Endothelial cell of umbilical vein (primary cell): Measurements from ENCODE around the gene CTDP1. TPM values are rescaled to one million over a fixed set of nuclear protein-coding genes. Genes with fewer than 3 reads are reported as not detected.

Experiments used
- BruUV-seq: library from RNA; stranded (reverse); fragments of 400-500 nt; replicated peaks from 2 replicates; lab custom pipeline; 2021; lab: Mats Ljungman, UMichigan
- CTCF ChIA-PET: fragments of 300-600, 350-600 bp; sonication (Branson Sonifier 250); formaldehyde crosslinking; loops from one replicate; lab custom pipeline; 2021; ENCODE audit warnings: antibody characterized with exemption, inconsistent platforms; lab: Charles Lee
- POLR2A ChIA-PET: fragments of 300-600, 350-600 bp; sonication (Branson Sonifier 250); formaldehyde crosslinking; loops from one replicate; lab custom pipeline; 2021; ENCODE audit warnings: antibody characterized with exemption, inconsistent platforms; lab: Charles Lee
- DNase-seq: peaks from one replicate; pipeline ENCODE4 v3.0.0-alpha.2; 2011; ENCODE audit warnings: low read depth, low spot score
- FAIRE-seq: peaks from 2 replicates; lab custom pipeline; 2011; peaks lifted over from hg19 to GRCh38; lab: Jason Lieb, UNC
- H2AFZ ChIP-seq: 2 replicates; pipeline ENCODE4 v1.6.0; 2012; ENCODE audit warnings: low read depth, low read length, control low read depth, inconsistent platforms
- H3K27ac ChIP-seq: 2 replicates; pipeline ENCODE4 v1.5.1; 2011; ENCODE audit warnings: low read depth, mild to moderate bottlenecking, control low read depth, low read length, moderate library complexity; ENCODE audit not compliant: insufficient read depth
- H3K27me3 ChIP-seq, 2 experiments: 2 replicates each; pipeline versions ENCODE4 v1.6.0 to v1.6.1; 2011; ENCODE audit warnings: low read length in 2 of 2, mixed read lengths in 1 of 2; ENCODE audit not compliant: control insufficient read depth in 2 of 2, insufficient read depth in 2 of 2
- H3K36me3 ChIP-seq, 2 experiments: 2 replicates in 1 of 2; 3 replicates in 1 of 2; pipeline ENCODE4 v1.5.1; 2011; ENCODE audit warnings: low read length in 2 of 2, mild to moderate bottlenecking in 1 of 2, moderate library complexity in 1 of 2; ENCODE audit not compliant: control insufficient read depth in 2 of 2, insufficient read depth in 2 of 2; ENCODE audit errors: extremely low read depth in 1 of 2
- H3K4me1 ChIP-seq: 3 replicates; pipeline ENCODE4 v1.5.1; 2011; ENCODE audit warnings: mild to moderate bottlenecking, low read length; ENCODE audit not compliant: control insufficient read depth, insufficient read depth; ENCODE audit errors: extremely low read depth
- H3K4me2 ChIP-seq: 2 replicates; pipeline ENCODE4 v1.6.1; 2011; ENCODE audit warnings: low read length, control low read depth, mixed read lengths; ENCODE audit not compliant: insufficient read depth
- H3K4me3 ChIP-seq, 3 experiments: fragments of 200-600 bp in 1 of 3; sonication (generic), shearing (Covaris generic) in 1 of 3; replicated peaks in 1 of 3; 2 replicates each; pipeline ENCODE4 v1.5.1; 2011 to 2016; ENCODE audit warnings: control low read depth in 3 of 3, low read length in 3 of 3, mild to moderate bottlenecking in 2 of 3, inconsistent platforms in 1 of 3, low read depth in 1 of 3, moderate library complexity in 1 of 3; ENCODE audit not compliant: insufficient read depth in 1 of 3
- H3K79me2 ChIP-seq: 2 replicates; pipeline ENCODE4 v1.6.0; 2012; ENCODE audit warnings: low read length, inconsistent platforms; ENCODE audit not compliant: control insufficient read depth, insufficient read depth
- H3K9ac ChIP-seq: replicated peaks from 2 replicates; pipeline ENCODE3; 2011; ENCODE audit warnings: low read length, control low read depth; ENCODE audit not compliant: insufficient read depth; ENCODE audit errors: extremely low read depth
- H3K9me1 ChIP-seq: replicated peaks from 3 replicates; pipeline ENCODE4 v1.6.0; 2011; ENCODE audit warnings: mild to moderate bottlenecking, low read length; ENCODE audit not compliant: control insufficient read depth, insufficient read depth; ENCODE audit errors: extremely low read depth
- H3K9me3 ChIP-seq: replicated peaks from 2 replicates; pipeline ENCODE4 v1.5.1; 2012; ENCODE audit warnings: low read length, inconsistent platforms; ENCODE audit not compliant: control insufficient read depth, insufficient read depth
- H4K20me1 ChIP-seq: replicated peaks from 2 replicates; pipeline ENCODE3; 2011; ENCODE audit warnings: mild to moderate bottlenecking, low read length; ENCODE audit not compliant: control insufficient read depth, insufficient read depth; ENCODE audit errors: extremely low read depth
- EZH2 ChIP-seq: IDR thresholded peaks from 2 replicates; pipeline ENCODE4 v1.6.1; 2012; ENCODE audit warnings: borderline replicate concordance, low read depth, mild to moderate bottlenecking, moderate library complexity, low read length, inconsistent platforms; ENCODE audit not compliant: severe bottlenecking
- FOS ChIP-seq: IDR thresholded peaks from 2 replicates; pipeline ENCODE4 v1.6.1; 2011; ENCODE audit warnings: mild to moderate bottlenecking, low read length, moderate library complexity, borderline replicate concordance; ENCODE audit not compliant: insufficient read depth
- GATA2 ChIP-seq: IDR thresholded peaks from 2 replicates; pipeline ENCODE4 v1.7.0; 2011; ENCODE audit warnings: low read depth, mild to moderate bottlenecking, moderate library complexity, mixed read lengths, low read length; ENCODE audit not compliant: insufficient read length, insufficient read depth
- JUN ChIP-seq: IDR thresholded peaks from 2 replicates; pipeline ENCODE4 v1.6.1; 2011; ENCODE audit warnings: borderline replicate concordance, low read depth; ENCODE audit not compliant: insufficient read length, insufficient read depth
- MYC ChIP-seq: IDR thresholded peaks from one replicate; pipeline ENCODE4 v1.6.1; 2011; ENCODE audit warnings: mild to moderate bottlenecking, low read depth, low read length
- POLR2A ChIP-seq: IDR thresholded peaks from 2 replicates; pipeline ENCODE4 v1.6.1; 2012; ENCODE audit warnings: low read depth, mild to moderate bottlenecking, control low read depth, low read length
- POLR2AphosphoS5 ChIP-seq: IDR thresholded peaks from 2 replicates; pipeline ENCODE4 v1.6.1; 2012; ENCODE audit warnings: low read depth, mild to moderate bottlenecking, control low read depth, low read length, moderate library complexity; ENCODE audit not compliant: insufficient read depth
- dilution Hi-C: fragments of 300-500 bp; cut with MboI; formaldehyde crosslinking; loops from one replicate; pipeline ENCODE4 v1.15.0; 2019; ENCODE audit warnings: low sequenced_read_pairs; ENCODE audit not compliant: extremely low pct_ligation_motif_present
- intact Hi-C: fragments of 100-400 bp; cut with micrococcal nuclease; formaldehyde crosslinking; loops from one replicate; pipeline ENCODE4 v1.10.0; 2022
- polyA plus RNA-seq, 4 experiments: library from polyadenylated mRNA; depleted of rRNA in 3 of 4; stranded (reverse) in 3 of 4; unstranded in 1 of 4; fragments of >200 nt; gene quantifications; 2 replicates each; pipeline versions ENCODE4 v1.2.1 to v1.2.3, GENCODE V29; 2011 to 2012; ENCODE audit warnings: missing spikeins in 1 of 4
- total RNA-seq: library from RNA; stranded (reverse); gene quantifications from 2 replicates; pipeline ENCODE4 v1.2.3, GENCODE V29; 2021
- TF ChIP-seq, protein P1 (sequence below), 2 donors: IDR thresholded peaks; 1 replicate in 1 of 2; 2 replicates in 1 of 2; pipeline ENCODE4 v1.5.1; 2011; ENCODE audit warnings: low read length in 2 of 2, mild to moderate bottlenecking in 2 of 2, moderate library complexity in 2 of 2, control low read depth in 1 of 2, inconsistent platforms in 1 of 2, low read depth in 1 of 2; ENCODE audit not compliant: insufficient read depth in 1 of 2; ENCODE audit errors: extremely low read depth in 1 of 2
- TF ChIP-seq, protein P2 (sequence below): IDR thresholded peaks from 2 replicates; pipeline ENCODE4 v1.6.1; 2011; ENCODE audit not compliant: insufficient read depth, insufficient read length

Gene CTDP1
- total and polyA plus RNA-seq, 2 donors (not counting 3 experiments of a cell fraction or from before 2014, with no cell fraction given): 15.3 to 27.6 TPM

DNA sequence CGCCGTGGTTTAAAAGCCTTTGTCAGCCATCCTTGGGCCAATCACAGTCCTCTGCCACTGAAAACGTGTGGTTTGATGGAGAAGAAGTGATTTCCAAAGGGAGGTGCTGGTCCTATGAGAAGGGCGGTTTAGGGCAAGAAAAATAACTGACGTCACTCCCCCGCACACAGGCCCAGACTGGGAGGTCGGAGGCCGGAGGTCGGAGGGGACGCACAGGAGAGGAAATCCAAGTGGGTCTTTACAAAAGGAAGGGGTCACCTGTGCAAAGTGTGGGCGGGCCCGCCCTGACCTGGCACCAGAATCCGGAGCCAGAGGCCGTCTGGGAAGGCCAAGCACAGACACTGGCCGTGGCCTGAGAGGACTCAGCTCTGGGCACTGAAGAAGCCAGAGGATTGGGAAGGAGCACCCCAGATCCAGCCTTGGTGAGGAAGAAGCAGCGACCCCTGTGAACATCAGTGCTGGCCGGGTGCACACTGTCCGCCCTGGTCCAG lies 100.1 kb downstream of the CTDP1 start:
- H3K9me3 ChIP-seq: no peaks in the 10 kb centered on the region
- no peak for TF ChIP-seq GATA2
- TF ChIP-seq, protein P1, sequence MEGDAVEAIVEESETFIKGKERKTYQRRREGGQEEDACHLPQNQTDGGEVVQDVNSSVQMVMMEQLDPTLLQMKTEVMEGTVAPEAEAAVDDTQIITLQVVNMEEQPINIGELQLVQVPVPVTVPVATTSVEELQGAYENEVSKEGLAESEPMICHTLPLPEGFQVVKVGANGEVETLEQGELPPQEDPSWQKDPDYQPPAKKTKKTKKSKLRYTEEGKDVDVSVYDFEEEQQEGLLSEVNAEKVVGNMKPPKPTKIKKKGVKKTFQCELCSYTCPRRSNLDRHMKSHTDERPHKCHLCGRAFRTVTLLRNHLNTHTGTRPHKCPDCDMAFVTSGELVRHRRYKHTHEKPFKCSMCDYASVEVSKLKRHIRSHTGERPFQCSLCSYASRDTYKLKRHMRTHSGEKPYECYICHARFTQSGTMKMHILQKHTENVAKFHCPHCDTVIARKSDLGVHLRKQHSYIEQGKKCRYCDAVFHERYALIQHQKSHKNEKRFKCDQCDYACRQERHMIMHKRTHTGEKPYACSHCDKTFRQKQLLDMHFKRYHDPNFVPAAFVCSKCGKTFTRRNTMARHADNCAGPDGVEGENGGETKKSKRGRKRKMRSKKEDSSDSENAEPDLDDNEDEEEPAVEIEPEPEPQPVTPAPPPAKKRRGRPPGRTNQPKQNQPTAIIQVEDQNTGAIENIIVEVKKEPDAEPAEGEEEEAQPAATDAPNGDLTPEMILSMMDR (IDR thresholded peaks at IDR 0.05; ENCODE audit: extremely low read depth in 1 of 2, insufficient read depth in 1 of 2, low read depth in 1 of 2, low read length in 2 of 2): no peak
- no peak for TF ChIP-seq FOS
- FAIRE-seq (no peak), DNase-seq (no peak)
- no peaks in the 10 kb centered on the region for H3K36me3 ChIP-seq
- intact Hi-C loops: no loop called here
- H2AFZ ChIP-seq: no peak overlapping the region
- no peaks in the 10 kb centered on the region for H3K9me1 ChIP-seq
- H3K79me2 ChIP-seq: no peaks in the 10 kb centered on the region
- H4K20me1 ChIP-seq: no peaks in the 10 kb centered on the region
- dilution Hi-C loops: no loop called here
- H3K4me3 ChIP-seq: no peak overlapping the region
- no peak overlapping the region for H3K9ac ChIP-seq
- H3K4me1 ChIP-seq: no peaks in the 10 kb centered on the region
- no peaks in the 10 kb centered on the region for H3K27me3 ChIP-seq
- H3K4me2 ChIP-seq: no peak overlapping the region
- ChIA-PET POLR2A (no interaction called here), CTCF (no interaction called here)
- BruUV-seq: no TSS peak
- H3K27ac ChIP-seq: no peak overlapping the region

GRCh38 chr18:79780547-79780946 lies 100.9 kb downstream of the CTDP1 start:
- BruUV-seq: no TSS peak
- POLR2A ChIA-PET: no interaction called here
- Histone ChIP-seq H3K4me2 (no peak overlapping the region), H2AFZ (no peak overlapping the region), H3K36me3 (no peaks in the 10 kb centered on the region), H3K79me2 (no peaks in the 10 kb centered on the region), H3K9ac (no peak overlapping the region), H3K4me3 (no peak overlapping the region), H3K27ac (no peak overlapping the region), H4K20me1 (no peaks in the 10 kb centered on the region), H3K9me3 (no peaks in the 10 kb centered on the region), H3K27me3 (no peaks in the 10 kb centered on the region), H3K4me1 (no peaks in the 10 kb centered on the region), H3K9me1 (no peaks in the 10 kb centered on the region)
- intact Hi-C loops (no loop called here), dilution Hi-C loops (no loop called here)
- TF ChIP-seq JUN (no peak), MYC (no peak), EZH2 (no peak), POLR2A (no peak), GATA2 (no peak), FOS (no peak), POLR2AphosphoS5 (no peak)
- TF ChIP-seq, protein P1 (IDR thresholded peaks at IDR 0.05; ENCODE audit: extremely low read depth in 1 of 2, insufficient read depth in 1 of 2, low read depth in 1 of 2, low read length in 2 of 2): no peak
- TF ChIP-seq, protein P2, sequence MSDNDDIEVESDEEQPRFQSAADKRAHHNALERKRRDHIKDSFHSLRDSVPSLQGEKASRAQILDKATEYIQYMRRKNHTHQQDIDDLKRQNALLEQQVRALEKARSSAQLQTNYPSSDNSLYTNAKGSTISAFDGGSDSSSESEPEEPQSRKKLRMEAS: no peak
- no peak for DNase-seq
- no peak for FAIRE-seq
- CTCF ChIA-PET: no interaction called here
